Kidney capillary endothelial cell (primary cell): ENCODE results near the gene TASP1.
"Not testable (repeated sequence)": the region's sequence is repeated elsewhere in the genome, so short reads cannot be mapped to it uniquely, and the experiment has no call there.

Source experiments
- DNase-seq: peaks from one replicate; pipeline ENCODE4 v3.0.0-alpha.2; 2018; ENCODE audit warnings: low spot score

TASP1 gene

DNA sequence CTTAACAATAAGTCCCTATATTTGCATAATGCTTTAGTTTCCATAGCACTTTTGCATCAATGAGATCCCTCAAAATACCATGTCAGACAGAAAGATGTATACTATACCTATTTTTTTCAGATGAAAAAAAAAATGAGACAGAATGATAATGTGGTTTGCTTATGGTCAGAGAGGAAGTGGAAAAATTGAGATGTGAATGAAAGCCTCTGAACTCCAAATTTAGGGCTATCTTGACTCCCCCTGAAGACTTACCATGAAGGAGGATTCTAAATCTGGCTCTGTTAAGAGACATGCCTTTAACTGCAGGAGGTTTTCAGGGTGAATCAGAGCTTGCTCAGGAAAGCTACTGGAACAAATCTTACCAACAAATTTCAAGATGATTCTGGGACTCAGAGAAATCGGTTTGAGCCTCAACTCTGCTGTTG, 241.4 kb downstream of the TASP1 start:
- DNase-seq = no peak

DNA sequence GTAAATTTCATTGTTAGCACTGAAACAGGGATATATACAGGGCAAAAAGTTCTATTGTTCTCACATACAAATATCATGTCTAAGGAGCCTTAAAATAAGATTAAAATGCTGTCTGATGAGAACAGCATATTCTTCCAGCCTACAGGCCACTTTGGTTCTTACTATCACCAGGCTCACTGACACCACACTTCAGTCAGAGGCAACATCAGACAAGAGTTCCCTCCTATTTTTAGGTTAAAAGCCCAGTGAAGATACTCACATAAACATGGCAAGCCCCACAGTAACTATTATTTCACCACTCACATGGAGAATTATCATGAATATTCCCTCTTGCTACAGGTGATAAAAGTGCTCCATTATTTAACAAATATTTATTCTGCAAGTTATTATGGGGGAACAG, 241.9 kb downstream of the TASP1 start:
- no peak for DNase-seq

DNA sequence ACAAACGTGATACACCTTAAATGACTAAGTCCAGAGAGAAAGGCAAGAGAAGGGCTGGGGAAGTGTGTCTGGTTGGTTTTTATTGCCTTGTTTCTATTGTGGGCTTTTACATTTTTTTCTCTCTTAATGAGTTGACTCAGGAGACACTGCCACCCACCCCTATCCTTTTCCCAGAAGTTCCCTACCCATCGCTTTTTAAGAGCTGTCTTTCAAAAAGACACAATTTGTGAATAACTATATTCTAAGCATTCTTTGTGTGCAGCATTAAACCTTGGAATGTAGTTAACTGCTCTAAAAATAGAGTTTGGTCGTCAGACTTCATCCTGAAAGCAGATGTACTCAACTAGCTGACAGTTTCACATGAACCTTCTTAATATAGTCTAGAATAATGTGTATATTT, 242.7 kb downstream of the TASP1 start:
- no peak for DNase-seq

DNA sequence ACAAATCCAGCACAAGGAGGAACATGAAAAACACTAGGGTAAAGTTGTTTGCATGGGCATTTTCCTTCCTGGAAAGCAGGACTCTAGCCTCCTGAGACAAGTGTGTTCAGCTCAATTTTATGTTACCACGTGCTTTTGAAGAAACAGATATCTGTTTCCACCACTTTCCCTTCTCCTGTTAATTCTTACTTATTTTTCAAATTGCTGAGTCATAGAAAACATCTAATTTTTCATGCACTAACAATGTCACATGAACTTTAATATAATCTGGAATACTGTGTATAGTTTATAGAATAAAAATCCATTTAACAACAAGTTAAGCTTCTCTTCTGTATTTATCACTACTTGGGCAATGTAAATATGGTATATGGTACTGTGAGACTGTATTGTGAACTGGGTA, 243.5 kb downstream of the TASP1 start:
- no peak for DNase-seq

DNA sequence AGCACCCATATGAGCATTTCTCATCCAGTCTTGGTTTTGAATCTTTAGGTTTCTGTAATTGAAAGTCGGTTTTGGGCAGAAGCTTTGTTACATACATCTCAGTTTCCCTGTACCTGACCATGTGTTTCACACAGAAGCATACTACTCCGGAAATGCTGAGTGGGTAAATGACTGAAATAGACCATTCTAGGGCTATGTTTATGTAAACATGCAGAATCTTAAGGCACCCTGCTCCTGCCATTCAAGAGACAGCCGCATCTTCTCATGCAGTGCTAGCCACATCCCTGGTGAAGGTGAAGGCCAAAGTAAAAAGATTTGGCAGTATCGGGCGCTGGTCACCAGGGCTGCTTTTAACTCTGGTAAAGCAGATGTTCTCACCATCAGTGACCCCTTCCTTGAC, 246.3 kb downstream of the TASP1 start:
- no peak for DNase-seq

DNA sequence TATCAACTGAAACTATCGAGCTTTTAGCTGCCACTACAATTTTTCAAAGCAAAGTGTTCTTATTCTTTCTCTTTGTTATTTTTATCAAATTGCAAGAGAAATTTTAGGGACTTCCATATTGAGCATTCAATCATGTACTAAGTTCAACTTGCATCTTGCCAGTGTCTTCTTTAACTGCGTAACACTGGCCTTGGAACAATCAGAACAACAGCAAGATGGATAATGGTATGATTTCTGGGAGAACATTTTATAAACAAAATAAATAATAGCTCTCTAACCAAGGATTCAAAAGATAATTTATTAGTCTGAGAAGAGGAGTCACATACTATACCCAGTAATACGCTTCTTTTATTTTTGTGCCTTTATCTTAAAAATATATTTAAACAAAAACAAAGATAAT, 249.6 kb downstream of the TASP1 start:
- DNase-seq = no peak

DNA sequence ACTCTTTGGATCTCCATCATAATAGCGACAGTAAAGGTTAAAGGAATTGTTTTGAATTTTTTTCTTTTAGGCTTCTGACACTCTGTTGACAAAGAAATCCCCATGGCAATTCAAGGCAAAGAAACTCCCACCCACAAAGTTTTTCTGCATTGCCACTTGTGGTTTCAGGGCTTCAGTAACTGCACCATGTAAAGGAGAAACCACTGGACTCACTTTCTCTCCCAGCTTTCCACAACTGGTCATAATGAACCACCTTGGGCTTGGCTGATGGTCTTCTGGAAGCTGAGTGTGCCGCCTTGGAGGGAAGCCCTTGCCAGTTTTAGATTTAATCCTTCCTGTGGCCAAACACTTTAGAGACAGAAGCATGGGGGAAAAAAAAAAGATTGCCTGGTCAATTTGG, 254.6 kb downstream of the TASP1 start:
- no peak for DNase-seq

DNA sequence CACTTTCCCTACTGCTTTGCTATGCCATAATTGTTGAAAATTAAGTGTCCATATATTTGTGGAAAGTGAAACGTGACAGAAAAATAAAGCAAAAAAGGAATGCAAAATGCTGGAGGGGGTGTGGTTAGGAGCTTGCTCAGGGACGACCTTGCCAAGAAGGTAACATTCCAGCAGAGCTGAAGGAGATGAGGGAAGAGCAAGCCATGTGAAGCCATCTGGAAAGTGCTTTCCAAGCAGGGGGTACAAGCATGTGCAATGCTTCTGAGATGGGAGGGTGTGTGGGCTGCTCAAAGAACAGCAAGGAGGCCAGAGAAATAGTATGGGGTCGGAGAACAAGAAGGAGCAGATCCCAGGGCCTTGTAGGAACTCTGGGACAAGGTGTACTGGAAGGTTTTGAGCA, 255.9 kb downstream of the TASP1 start:
- no peak for DNase-seq

DNA sequence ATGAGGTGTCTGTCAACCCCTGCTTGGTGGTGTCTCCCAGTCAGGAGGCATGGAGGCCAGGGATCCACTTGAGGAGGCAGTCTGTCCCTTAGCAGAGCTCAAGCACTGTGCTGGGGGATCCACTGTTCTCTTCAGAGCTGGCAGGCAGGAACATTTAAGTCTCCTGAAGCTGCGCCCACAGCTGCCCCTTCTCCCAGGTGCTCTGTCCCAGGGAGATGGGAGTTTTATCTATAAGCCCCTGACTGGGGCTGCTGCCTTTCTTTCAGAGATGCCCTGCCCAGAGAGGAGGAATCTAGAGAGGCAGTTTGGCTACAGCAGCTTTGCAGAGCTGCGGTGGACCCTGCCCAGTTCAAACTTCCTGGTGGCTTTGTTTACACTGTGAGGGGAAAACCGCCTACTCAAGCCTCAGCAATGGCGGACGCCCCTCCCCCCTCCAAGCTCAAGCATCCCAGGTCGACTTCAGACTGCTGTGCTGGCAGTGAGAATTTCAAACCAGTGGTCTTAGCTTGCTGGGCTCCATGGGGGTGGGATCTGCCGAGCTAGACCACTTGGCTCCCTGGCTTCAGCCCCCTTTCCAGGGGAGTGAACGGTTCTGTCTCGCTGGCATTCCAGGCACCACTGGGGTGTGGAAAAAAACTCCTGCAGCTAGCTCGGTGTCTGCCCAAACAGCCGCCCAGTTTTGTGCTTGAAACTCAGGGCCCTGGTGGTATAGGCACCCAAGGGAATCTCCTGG, 258.1 kb downstream of the TASP1 start:
- not testable (repeated sequence) for DNase-seq

DNA sequence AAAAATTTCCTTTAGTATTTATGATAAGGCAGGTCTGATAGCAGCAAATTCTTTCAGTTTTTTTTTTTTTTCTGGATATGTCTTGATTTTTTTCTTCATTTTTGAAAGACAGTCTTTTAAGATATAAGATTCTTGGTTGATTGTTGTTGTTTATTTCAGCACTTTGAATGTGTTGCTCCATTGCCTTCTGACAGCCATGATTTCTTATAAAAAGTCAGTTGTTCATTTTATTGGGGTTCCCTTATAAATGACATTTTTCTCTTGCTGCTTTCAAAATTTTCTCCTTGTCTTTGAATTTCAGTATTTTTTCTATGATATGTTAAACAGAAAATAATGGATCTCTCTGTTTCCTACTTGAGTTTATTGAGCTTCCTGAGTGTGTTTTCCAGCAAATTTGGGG, 265.3 kb downstream of the TASP1 start:
- DNase-seq = no peak

DNA sequence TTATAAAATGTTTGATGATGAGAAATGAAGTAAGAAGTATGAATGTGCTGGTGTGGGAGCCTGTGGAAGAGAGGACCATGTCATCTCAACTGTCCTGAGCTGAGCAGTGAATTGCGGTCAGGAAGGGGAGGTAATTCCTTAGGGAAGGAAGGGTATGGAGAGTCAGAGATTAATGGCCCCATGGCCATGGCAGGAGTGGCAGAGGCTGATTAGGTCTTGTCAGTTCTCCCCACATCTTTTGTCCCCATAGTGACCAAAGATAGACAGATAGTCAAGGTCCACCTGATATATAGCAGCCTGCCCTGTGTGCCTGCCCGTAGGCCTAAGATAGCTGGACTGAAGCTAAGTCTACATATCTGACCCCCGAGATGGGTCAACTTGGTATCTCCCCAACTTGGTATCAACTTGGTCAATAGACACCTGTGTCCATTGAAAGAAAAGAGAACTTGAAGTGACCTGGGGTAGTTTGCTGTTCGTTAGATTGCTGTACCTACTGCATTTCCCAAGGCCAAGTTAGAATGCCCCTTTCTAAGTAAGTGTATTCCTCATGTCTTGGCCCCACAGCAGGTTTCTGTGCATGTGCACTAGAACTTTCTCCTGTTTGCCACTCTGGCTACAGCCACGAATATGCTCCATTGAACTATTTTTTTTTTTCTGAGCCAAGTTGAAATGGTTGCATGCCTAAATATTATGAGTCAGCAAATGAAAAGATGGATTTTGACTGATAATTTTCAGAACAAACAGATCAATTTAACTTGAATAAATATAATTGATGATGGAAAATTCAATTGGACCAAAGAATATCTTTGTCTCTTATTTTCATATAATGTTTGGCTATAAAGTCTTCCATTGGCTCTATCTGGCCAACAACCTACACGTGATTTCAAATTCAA, 274.2 kb downstream of the TASP1 start:
- no peak for DNase-seq

DNA sequence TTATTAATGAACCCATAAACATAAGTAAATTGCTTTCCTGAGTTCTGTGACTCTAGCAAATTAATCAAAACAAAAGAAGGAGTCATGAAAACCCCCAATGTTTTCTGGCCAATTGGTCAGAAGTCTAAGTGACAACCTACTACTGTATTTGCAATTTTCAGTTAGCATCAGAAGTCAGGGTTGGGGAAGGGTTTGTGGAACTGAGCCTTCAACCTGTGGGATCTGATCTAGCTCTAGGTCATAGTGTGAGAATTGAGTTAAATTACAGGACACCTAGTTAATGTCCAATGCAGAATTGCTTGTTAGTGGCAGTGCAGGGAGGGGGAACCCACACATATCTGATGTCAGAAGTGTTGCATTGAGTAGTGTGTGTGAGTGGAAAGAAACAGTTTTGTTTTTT, 275.3 kb downstream of the TASP1 start:
- no peak for DNase-seq

DNA sequence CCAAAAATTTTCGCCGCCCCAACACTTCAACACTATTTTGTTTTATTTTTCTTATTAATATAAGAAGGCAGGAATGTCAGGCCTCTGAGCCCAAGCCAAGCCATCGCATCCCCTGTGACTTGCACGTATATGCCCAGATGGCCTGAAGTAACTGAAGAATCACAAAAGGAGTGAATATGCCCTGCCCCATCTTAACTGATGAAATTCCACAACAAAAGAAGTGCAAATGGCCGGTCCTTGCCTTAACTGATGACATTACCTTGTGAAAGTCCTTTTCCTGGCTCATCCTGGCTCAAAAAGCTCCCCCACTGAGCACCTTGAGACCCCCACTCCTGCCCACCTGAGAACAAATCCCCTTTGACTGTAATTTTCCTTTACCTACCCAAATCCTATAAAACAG, 276.6 kb downstream of the TASP1 start:
- DNase-seq = not testable (repeated sequence)

DNA sequence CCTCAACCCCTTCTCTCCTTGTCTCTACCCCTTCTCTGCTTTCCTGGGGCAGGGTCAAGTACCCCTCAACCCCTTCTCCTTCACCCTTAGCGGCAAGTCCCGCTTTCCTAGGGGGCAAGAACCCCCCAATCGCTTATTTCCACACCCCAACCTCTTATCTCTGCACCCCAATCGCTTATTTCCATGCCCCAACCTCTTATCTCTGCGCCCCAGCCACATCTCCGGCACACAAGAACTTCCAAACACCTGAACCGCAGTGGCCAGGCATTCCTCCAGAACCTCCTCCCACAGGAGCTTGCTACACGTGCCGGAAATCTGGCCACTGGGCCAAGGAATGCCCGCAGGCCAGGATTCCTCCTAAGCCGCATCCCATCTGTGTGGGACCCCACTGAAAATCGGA, 279.8 kb downstream of the TASP1 start:
- not testable (repeated sequence) for DNase-seq

DNA sequence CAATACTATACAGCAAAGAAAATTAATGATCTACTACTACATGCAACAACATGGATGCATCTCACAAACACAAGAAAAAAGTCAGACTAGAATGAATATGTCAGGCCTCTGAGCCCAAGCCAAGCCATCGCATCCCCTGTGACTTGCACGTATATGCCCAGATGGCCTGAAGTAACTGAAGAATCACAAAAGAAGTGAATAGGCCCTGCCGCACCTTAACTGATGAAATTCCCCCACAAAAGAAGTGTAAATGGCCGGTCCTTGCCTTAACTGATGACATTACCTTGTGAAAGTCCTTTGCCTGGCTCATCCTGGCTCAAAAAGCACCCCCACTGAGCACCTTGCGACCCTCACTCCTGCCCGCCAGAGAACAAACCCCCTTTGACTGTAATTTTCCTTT, 280.9 kb downstream of the TASP1 start:
- not testable (repeated sequence) for DNase-seq

DNA sequence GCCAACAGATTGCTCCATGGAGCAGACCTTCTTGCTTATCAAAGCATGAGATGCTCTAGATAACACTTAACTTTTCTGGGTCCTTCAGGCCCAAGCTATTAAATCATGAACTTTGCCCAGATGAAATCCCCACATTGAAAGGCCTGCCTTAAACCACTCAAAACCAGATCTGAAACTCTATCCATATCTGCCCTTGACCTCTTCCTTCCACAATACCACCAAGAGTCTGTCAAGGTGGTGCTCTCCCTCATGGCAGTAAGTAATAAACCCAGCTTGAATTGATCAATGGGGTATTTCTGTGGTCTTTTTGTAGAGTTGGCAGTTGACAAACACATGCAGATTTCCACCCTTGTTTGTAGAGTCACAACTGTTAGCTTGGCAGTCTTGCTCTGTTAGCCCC, 282.1 kb downstream of the TASP1 start:
- DNase-seq = no peak

DNA sequence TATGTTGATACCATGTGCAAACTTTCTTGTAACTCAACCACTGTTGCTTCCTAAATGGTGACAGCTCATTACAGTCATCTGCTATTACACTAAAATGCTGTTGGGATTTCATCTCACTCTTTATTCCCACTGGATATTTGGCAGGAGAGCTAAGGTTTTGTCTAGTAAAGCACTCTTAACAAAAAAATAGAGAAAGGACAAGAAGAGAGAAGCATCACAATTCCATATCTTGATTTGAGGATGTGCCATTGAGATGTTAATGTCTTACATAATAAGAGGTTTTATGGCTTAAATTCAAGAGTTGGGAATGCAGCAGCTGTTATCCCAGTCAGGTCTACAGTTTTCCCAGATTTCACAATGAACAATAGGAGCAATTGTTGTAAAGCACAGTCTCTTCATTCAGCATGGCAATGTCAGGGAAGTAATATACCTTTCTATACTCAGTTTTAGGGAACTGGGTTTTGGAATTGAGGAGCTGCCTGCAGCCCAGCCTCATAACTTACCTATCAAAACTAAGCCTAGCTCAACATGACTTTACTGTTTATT, 282.7 kb downstream of the TASP1 start:
- DNase-seq = no peak

DNA sequence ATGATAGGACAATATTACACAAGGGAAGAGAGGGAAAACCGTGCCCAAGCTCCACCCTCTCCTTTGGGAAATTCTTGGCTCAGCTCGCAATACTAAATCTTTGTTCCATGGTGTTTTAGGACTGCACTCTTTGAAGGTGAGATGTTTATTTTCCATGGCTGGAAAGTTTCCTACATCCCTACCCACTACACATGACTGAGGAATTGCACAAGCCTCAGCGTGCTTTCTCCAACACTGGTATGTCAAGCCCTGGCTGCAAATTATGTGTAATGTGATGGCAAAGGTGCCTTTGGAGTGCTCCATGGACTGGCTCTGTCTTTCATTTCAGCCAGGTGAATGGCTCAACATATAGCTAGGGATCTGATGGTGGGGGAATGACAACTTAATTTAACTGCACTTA, 283.3 kb downstream of the TASP1 start:
- DNase-seq = no peak

DNA sequence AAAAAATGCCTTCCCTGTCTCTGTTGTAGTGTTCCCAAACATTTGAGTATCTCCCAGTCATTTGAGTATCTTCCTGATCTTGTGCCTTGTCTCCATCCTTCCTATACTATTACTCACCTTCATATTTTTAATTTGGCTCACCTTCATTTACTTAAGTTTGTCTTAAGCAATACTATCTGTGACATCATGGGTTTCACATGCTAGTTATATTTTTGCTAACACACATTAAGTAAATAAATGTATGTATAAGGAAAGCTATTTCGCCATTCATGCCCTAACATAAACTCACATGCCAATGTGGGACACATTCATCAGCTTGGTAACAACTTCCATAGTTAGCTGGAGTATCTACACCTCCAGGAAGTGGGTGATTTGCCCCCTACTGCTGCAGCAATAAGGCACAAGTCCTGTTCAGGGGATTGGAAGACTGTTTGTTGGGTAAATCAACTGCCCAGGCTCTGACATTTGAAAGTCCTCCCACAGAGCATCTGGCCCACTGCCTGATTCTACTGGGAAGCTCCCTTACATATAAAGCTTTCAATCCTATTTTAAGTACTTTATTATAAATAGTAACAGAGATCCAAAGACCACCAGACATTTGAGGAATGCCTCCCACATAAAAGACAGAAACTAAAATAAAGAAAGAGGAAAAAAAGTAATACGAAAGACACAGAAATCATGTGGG, 285.3 kb downstream of the TASP1 start:
- DNase-seq = no peak

DNA sequence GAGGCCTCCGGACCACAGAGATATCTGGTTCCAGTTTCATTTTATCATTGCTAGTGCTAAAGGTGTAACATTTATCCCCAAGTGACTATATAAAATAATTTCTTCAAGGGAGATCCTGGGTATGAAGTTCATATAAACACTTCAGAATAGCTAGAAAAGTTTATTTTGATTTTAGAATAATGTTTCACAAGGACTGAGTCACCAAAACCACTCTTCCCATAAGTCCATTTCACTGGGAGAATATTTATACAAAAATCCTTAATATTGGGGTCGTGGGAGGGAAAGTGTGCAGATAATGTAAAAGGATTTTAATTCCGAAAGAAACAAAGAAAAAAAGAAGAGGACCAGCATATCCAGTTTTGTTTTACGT, 289.5 kb downstream of the TASP1 start:
- no peak for DNase-seq

DNA sequence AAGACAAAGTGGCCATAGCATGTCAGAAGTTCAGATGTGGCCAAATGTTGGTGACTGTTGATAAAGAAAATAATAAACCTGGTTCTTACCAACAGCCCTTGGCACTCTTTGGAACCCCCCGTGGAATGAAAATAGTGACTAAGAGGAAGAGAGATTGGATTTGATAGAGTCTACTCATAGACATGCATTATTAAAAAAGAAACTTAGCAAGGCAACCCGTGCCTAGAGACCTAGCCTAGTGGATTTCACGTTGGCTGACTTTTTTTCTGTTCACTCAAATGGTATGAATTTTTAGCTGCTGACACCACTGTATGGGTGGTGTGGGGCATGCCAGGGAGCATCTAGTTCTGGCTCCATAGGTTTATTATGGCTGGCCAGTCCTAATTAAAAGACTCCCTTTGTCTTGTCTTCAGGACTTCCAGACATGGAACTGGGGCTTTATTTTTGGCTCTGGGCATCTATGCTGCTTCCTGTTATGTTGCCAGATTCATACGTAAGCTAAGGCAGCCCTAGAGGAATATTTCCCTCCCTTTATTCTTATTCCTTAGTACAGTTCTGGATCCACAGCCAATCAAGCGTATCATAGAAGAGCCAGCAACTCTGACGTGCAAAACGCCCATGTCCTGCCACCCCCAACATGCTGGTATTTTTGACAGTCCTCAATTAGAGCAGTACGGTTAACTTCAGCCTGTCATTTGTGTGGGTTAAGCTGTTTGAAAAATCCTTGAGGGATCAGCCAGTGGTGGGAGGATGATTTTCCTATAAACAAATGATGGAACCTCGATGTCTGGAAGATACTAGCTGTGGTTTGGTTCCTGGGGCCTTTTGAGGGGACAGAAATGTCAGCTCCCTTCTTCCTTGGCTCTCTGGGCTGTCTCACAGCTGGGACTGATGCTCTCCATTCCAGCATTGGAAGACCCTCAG, 290.2 kb downstream of the TASP1 start:
- DNase-seq = no peak

DNA sequence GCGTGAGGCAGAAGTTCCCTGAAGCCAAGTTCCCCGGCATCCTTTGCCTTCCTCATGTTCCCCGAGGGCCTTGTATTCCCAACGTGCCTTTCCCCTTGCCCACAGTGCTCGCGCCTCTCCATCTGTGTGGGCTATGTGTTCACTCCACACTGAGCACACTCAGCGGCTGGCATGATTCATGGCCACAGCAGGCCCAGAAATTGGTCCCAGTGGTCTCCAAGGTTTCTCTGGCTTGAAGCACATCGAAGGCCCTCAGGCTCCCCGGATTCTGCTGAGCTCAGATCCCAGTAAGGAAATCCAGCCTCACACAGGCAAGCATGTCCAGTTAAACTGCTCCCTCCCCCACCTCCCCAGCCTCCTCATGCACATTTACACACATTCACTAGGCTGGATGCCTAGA, 294.1 kb downstream of the TASP1 start:
- no peak for DNase-seq
